Measurements from ENCODE around the gene TGOLN2.

GRCh38 chr2:85269959-85270358 lies 57.8 kb downstream of the TGOLN2 start:
- TF ChIP-seq, protein P1, sequence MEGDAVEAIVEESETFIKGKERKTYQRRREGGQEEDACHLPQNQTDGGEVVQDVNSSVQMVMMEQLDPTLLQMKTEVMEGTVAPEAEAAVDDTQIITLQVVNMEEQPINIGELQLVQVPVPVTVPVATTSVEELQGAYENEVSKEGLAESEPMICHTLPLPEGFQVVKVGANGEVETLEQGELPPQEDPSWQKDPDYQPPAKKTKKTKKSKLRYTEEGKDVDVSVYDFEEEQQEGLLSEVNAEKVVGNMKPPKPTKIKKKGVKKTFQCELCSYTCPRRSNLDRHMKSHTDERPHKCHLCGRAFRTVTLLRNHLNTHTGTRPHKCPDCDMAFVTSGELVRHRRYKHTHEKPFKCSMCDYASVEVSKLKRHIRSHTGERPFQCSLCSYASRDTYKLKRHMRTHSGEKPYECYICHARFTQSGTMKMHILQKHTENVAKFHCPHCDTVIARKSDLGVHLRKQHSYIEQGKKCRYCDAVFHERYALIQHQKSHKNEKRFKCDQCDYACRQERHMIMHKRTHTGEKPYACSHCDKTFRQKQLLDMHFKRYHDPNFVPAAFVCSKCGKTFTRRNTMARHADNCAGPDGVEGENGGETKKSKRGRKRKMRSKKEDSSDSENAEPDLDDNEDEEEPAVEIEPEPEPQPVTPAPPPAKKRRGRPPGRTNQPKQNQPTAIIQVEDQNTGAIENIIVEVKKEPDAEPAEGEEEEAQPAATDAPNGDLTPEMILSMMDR (conservative IDR thresholded peaks at IDR 0.05), result no peak
- TF ChIP-seq ZFX (IDR thresholded peaks at IDR 0.05), result no peak

Measured in C4-2B (cell line).